HEK293 (cell line): ENCODE results near the gene MYL10.

Experiments used
- ATF2 ChIP-seq: fragments of 450-650 bp; formaldehyde crosslinking; IDR thresholded peaks from 2 replicates; pipeline ENCODE4 v1.5.1; 2016; ENCODE audit warnings: missing biosample characterization, missing genetic modification characterization, low read depth
- BCL11A ChIP-seq: fragments of 450-650 bp; formaldehyde crosslinking; IDR thresholded peaks from 2 replicates; pipeline ENCODE4 v1.5.1; 2016; ENCODE audit warnings: low read depth, missing biosample characterization, missing genetic modification characterization
- CTCF ChIP-seq: fragments of 450-650 bp; formaldehyde crosslinking; IDR thresholded peaks from 2 replicates; pipeline ENCODE4 v1.5.1; 2016; ENCODE audit warnings: missing biosample characterization, missing genetic modification characterization
- KLF7 ChIP-seq: fragments of 450-650 bp; formaldehyde crosslinking; IDR thresholded peaks from 2 replicates; pipeline ENCODE4 v1.5.1; 2016; ENCODE audit warnings: missing biosample characterization, missing genetic modification characterization, borderline replicate concordance
- MEIS1 ChIP-seq: sonication (generic); formaldehyde crosslinking; IDR thresholded peaks from 2 replicates; pipeline ENCODE4 v1.8.1; 2022; ENCODE audit warnings: missing genetic modification reagents, mild to moderate bottlenecking, borderline replicate concordance
- PBX3 ChIP-seq: sonication (generic); formaldehyde crosslinking; IDR thresholded peaks from 2 replicates; pipeline ENCODE4 v1.8.1; 2022; ENCODE audit warnings: mild to moderate bottlenecking, moderate library complexity, missing genetic modification reagents
- ZEB2 ChIP-seq: fragments of 450-650 bp; formaldehyde crosslinking; IDR thresholded peaks from 2 replicates; pipeline ENCODE4 v1.5.1; 2016; ENCODE audit warnings: missing biosample characterization, missing genetic modification characterization
- ZIC2 ChIP-seq: fragments of 450-650 bp; formaldehyde crosslinking; IDR thresholded peaks from 2 replicates; pipeline ENCODE4 v1.5.1; 2016; ENCODE audit warnings: missing biosample characterization, missing genetic modification characterization
- ZNF24 ChIP-seq: fragments of 450-650 bp; formaldehyde crosslinking; IDR thresholded peaks from 2 replicates; pipeline ENCODE4 v1.5.1; 2016; ENCODE audit warnings: missing biosample characterization, missing genetic modification characterization
- ZNF416 ChIP-seq: fragments of 450-650 bp; formaldehyde crosslinking; IDR thresholded peaks from 2 replicates; pipeline ENCODE4 v1.5.1; 2016; ENCODE audit warnings: missing biosample characterization, missing genetic modification characterization
- ZNF433 ChIP-seq: fragments of 450-650 bp; formaldehyde crosslinking; IDR thresholded peaks from 2 replicates; pipeline ENCODE4 v1.5.1; 2016; ENCODE audit warnings: missing biosample characterization, missing genetic modification characterization, low read depth
- ZNF48 ChIP-seq: fragments of 450-650 bp; formaldehyde crosslinking; IDR thresholded peaks from 2 replicates; pipeline ENCODE4 v1.5.1; 2016; ENCODE audit warnings: missing biosample characterization, missing genetic modification characterization
- ZNF664 ChIP-seq: fragments of 450-650 bp; formaldehyde crosslinking; IDR thresholded peaks from 2 replicates; pipeline ENCODE4 v1.5.1; 2016; ENCODE audit warnings: missing biosample characterization, missing genetic modification characterization
- ZSCAN23 ChIP-seq: fragments of 450-650 bp; formaldehyde crosslinking; IDR thresholded peaks from 2 replicates; pipeline ENCODE4 v1.5.1; 2016; ENCODE audit warnings: missing biosample characterization, missing genetic modification characterization

GRCh38 chr7:101618916-101619315, 10.2 kb downstream of the MYL10 start:
- TF ChIP-seq ATF2 (tag by site-specific recombination), result no peak
- no peak for TF ChIP-seq PBX3
- TF ChIP-seq MEIS1 (CRISPR knock-in tag), result no peak
- no peak for TF ChIP-seq BCL11A
- TF ChIP-seq CTCF (tag by site-specific recombination), result no peak
- no peak for TF ChIP-seq ZNF433 (tag by site-specific recombination)
- TF ChIP-seq ZIC2 (tag by site-specific recombination), result no peak; the same call in 1 of the 2 replicates
- no peak for TF ChIP-seq ZNF24
- no peak for TF ChIP-seq ZNF48 (tag by site-specific recombination)
- TF ChIP-seq ZNF416 (tag by site-specific recombination), result no peak
- TF ChIP-seq ZNF664, result no peak
- TF ChIP-seq ZEB2, result no peak
- no peak for TF ChIP-seq KLF7 (tag by site-specific recombination)
- TF ChIP-seq ZSCAN23 (tag by site-specific recombination), result no peak
